NCI-H526 treated with DMSO at 0.1 percent for 48 hours (cell line): ENCODE results near the gene PHKG1.
"Not testable (repeated sequence)": the region's sequence is repeated elsewhere in the genome, so short reads cannot be mapped to it uniquely, and the experiment has no call there.

Source experiments
- DNase-seq: peaks from one replicate; lab custom pipeline; 2025; lab: John Stamatoyannopoulos, UW

Gene PHKG1

DNA sequence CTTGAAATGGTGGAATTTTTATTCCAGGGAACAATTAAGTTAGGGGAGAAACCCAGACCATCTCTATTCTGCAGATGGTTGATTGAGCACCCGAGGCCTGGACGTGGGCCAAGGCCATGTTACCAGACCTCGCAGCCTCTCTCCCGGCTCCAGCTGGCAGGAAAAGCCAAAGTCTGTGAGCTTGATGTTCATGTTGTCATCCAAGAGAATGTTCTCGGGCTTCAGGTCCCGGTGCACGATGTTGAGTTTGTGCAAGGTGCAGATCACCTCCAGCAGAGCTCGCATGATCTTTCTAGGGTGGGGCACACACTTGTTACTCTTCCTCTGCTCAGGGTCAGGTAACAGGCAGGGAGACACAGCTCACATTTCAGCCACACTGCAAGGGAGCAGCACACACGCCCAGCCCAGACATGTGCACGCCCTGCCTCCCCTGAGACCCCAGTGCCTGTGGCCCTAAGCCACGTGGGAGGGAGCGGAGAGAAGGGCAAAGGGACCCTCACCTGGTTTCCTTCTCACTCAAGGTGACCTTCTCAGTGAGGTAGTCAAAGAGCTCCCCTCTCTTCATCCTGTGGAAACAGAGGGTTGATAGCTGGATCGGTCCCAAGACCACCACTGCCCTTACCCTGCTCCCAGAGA lies 9.5 kb downstream of the PHKG1 start:
- no peak for DNase-seq

DNA sequence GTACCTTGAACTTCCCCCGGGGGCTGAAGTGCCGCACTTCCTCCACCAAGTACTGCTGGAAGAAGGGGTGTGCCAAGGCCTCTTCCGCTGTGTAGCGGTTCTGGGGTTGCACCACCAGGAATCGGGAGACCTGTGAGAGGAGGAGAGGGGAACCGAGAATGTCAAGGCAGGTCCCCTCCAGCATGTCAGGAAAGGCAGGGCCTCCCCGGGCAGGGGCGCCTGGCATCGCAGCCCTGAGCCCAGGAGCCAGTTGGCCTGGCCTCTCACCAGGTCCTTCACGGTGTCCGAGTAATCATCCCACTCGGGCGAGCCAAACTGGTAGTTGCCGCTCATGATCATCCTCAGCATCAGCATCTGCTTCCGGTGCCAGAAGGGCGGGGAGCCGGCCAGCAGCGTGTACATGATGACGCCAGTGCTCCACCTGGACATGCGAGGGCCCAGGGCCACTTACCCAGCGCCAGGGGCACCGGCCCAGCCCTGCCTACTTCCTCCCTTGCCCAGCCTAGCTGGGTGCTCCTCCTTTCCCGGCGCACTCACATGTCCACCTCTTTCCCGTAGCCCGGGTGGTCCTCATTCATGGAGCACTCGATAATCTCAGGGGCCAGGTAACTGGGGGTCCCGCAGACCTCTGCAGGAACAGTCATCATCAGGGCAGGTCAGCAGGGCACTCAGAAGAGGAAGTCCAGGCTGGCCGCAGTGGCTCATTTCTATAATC lies 11.0 kb downstream of the PHKG1 start:
- no peak for DNase-seq

DNA sequence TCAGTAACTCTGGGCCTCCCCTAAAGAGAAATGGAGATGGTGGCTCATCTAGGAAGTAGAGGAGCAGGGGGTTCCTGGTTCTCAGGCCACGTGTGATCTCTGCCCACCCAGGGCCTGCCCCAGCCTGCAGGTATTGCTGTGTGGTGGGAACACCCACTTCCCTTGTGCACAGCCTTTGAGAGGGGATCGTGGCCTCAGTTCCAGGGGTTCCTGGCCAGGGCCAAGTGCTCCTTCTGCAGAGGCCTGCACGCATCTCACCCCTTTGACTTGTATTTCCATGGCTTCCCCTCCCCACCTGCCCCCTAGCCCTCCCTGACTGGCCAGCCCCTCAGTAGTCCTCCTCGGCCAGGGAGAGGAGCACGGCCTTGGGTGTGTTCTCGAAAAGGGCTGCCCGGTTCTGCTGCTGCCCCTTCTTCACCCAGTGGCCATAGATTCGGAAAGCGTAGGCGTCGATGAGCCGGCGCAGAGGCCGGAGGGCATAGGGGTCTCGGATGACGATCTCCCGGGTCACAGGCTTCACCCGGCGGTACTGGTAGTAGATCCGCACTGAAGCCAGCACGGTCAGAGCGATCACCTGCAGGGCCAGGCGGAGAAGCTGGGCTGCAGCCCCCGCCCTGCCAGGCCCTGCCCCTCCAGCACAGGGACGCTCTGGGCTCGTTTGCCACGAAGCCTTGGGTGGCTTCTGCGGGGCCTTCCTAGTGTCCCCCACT lies 11.9 kb downstream of the PHKG1 start:
- DNase-seq, result not testable (repeated sequence)

DNA sequence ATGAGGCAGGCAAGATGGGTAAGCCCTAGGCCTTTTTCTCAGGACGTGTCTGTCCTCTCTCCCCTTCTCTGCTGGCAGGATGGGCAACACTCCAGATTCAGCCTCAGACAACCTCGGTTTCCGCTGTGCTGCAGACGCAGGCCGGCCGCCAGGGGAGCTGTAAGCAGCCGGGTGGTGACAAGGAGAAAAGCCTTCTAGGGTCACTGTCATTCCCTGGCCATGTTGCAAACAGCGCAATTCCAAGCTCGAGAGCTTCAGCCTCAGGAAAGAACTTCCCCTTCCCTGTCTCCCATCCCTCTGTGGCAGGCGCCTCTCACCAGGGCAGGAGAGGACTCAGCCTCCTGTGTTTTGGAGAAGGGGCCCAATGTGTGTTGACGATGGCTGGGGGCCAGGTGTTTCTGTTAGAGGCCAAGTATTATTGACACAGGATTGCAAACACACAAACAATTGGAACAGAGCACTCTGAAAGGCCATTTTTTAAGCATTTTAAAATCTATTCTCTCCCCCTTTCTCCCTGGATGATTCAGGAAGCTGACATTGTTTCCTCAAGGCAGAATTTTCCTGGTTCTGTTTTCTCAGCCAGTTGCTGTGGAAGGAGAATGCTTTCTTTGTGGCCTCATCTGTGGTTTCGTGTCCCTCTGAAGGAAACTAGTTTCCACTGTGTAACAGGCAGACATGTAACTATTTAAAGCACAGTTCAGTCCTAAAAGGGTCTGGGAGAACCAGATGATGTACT lies 13.1 kb downstream of the PHKG1 start:
- no peak for DNase-seq

DNA sequence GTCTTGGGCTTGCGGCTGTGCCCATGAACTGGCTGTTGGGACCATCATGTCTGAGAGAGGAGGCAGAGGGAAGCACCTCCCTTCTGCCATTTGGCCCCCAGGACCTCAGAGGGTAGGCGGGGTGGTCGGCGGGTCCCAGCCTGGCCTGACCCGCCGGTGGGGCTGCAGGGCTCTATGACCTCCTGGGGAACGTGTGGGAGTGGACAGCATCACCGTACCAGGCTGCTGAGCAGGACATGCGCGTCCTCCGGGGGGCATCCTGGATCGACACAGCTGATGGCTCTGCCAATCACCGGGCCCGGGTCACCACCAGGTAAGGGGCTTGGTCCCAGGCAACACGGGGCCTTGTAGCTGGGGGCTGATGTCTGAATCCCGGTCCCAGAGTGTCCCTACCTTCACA lies 14.6 kb downstream of the PHKG1 start:
- DNase-seq, result no peak

DNA sequence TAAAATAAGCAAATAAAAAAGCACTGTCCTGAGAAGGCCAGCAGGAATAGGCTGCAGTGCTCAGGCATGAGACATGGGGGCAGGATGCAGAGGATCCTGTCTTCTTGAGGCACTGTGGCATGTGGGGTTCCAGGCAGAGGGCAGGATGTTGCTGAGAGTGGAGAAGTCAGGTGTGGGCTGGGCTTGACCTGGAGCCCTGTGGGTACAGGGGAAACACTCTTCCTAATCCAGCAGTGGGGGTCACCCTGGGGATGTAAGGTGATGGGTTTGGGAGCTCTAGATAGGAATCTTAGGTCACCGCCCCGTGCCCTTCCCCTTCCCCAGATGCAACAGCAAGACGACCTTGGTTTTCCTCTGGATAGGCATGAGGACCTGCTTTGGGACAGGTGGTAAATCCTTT lies 15.1 kb downstream of the PHKG1 start:
- no peak for DNase-seq

DNA sequence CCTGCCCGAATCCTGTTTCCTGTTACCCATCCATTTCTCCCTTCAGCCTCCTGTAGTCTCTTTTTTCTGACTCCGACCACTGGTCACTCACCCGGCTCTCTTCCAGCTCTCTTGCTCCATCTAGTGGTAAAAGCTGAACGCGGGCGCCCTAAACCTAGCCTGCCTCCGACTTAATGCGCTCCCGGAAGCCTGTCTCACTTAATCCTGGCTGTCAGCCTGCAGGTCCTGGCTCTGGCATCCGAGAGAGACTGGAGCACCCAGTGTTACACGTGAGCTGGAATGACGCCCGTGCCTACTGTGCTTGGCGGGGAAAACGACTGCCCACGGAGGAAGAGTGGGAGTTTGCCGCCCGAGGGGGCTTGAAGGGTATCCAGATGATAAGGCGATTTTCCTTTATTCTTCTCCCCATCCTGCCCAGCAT lies 18.4 kb downstream of the PHKG1 start:
- DNase-seq, result peak; percentile 71

DNA sequence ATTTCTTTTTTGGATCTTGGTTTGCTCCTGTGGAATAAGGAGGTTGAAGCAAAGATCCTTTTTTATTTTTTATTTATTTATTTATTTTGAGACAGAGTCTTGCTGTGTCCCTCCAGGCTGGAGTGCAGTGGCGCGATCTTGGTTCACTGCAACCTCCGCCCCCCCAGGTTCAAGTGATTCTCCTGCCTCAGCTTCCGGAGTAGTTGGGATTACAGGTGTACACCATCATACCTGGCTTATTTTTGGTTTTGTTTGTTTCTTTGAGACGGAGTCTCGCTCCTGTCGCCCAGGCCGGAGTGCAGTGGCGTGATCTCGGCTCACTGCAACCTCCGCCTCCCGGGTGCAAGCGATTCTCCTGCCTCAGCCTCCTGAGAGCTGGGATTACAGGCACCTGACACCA lies 26.4 kb downstream of the PHKG1 start:
- DNase-seq, result not testable (repeated sequence)

DNA sequence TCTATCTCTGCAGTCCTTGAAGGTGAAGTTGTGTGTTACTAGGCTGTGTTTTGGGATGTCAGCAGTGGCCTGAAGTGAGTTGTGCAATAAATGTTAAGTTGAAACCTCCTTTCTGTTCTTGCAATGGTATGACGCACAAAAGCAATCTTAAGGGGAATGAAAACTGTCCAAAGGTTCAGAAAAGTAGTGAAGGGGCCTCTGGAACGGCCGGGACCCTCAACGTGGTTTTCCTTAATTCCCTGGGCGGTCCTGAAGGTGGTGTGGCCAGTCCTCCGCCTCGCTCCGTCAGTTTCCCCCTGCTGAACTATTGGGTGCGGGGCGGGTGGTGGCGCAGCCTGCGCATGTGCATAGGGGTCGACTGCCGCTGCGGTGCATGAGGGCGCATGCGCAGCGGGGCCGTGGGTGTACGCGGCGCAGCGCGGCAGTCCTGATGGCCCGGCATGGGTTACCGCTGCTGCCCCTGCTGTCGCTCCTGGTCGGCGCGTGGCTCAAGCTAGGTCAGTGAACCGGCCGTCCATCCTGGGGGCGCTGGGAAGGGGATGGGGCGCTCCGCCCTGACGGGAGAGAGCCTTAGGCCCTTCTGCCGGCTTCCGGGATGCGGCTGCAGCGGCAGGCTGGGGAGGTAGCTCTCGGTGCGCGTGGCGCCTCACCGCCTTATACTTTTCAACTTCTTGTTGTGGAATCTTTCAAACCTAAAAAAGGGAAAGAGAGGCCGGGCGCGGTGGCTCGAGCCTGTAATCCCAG lies 28.7 kb downstream of the PHKG1 start, which contains the start of gene SUMF2:
Gene SUMF2, plus strand, starts transcription at position 405 of the 744 bp plus-strand sequence. Its CDS starts 26 bp downstream, at position 431.
- DNase-seq, result peak; percentile 77

DNA sequence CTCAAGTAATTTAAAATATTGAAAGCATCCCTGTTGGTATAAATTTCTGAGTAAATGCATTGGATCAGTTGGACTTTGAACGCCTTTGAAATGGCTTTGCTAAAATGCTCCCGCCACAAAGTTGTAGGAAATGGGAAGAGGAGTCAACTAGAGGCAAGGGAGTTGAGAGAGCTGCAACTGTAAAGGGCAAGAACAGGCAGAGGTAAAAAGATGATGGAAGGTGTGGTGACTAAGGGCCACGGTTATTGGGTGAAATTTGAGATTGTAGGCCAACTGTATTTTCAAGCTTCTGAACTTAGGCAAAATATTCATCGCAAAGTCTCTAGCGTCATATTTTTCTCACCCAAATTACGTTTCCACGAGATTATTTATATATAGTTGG lies 29.3 kb downstream of the PHKG1 start:
- DNase-seq, result no peak

DNA sequence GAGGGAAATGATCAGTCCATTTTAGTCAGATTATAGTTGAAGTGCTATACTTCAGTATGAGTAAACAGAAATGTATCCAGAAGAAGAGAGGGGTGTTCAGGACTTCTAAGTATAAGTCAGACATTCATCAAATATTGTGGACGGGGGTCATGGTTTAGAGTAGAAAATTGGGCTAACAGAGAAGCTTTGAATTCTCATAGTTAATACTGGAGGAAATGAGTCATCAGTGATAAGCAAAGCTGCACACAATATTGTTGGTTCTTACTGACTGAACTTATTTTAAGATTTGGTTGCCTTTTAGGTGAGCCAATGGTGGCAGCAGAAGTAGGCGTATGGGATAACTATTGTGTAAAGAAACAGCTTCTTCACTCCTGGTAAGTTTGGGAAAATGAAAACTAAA lies 30.4 kb downstream of the PHKG1 start:
- DNase-seq, result no peak

DNA sequence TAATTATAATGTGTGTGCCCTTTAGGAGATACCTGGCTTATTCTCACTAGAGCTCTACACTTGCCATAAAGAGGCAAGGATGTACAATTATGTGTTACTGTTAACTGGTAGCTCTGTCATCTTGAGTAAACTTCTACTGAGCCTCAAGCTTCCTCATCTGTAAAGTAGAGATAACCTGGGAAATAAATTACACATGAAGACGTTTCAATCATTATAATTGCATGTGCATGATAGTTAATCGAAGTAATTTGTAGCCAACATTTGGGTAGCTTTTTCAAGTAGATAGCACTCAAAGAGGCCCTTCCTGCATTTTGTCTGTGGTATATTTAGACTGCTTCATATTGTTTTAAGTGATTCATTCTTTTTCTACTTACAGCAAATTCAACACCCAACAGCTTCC lies 38.8 kb downstream of the PHKG1 start:
- DNase-seq, result no peak

DNA sequence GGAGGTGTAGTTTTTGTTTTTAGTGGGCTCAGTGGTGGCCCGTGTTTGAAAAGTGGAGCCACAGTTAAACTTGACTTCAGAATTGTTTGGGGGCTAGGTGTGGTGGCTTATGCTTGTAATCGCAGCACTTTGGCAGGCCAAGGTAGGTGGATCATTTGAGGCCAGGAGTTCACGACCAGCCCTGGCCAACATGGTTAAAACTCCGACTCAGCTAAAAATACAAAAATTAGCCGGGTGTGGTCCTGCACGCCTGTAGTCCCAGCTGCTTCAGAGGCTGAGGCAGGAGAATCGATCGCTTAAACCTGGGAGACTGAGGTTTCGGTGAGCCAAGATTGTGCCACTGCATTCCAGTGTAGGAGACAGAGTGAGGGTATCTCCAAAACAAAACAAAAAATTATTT lies 39.4 kb downstream of the PHKG1 start:
- no peak for DNase-seq

DNA sequence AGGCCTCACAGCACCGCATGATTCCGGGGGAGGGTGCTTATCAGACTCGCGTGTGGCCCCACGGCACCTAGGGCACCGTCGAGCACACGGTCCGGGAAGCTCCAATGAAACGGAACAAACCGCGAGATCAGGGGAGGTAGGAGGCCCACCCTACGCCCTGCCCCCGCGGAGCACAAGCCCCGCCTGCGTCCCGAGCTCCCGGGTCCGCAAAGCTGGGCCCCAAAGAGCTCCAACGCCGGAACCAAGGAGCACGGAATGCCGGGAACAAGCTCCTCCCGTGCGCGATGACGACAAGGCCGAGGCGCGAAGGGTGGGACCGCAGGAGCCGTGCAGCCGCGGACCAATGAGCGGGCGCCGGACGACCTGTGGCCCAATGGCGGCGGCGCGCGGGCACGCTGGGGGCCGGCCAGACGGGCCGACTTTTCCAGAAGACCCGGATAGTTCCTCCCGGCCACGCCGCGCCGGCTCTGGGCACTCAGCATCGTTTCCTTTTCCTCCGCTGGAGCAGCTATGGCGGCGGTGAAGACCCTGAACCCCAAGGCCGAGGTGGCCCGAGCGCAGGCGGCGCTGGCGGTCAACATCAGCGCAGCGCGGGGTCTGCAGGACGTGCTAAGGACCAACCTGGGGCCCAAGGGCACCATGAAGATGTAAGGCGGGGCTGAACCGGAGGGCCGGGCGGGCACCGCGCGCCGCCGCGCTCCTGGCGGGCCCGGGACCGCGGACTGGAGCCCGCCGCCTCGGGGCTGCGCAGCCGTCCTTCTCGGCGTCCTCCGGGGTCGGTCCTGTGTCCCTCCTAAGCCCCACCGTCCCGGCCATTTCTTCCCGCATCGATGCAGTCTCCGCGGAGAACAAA lies 41.2 kb downstream of the PHKG1 start, which contains the start of the genes CCT6A and PSPH:
Gene CCT6A, plus strand, starts transcription at position 427 of the 853 bp plus-strand sequence. Its CDS starts 84 bp downstream, at position 511.
Gene PSPH, minus strand, starts transcription at position 106 of the 853 bp plus-strand sequence. CDS start 30,232 bp downstream, outside the sequence.
- peak; percentile 95 for DNase-seq

DNA sequence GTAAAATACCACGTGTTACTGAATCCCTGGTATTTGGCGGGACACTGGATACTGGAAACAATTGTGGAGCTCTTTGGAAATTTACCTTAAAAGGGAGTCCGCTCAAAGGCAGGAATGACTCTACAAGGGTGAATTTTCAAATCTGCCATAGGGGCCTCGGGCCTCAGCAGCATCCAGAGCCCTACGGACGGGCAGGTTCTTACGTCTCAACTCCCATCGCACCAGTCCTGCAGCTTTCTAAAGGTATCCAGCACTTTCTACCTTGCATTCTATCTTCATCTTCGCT lies 41.8 kb downstream of the PHKG1 start:
- DNase-seq, result no peak

DNA sequence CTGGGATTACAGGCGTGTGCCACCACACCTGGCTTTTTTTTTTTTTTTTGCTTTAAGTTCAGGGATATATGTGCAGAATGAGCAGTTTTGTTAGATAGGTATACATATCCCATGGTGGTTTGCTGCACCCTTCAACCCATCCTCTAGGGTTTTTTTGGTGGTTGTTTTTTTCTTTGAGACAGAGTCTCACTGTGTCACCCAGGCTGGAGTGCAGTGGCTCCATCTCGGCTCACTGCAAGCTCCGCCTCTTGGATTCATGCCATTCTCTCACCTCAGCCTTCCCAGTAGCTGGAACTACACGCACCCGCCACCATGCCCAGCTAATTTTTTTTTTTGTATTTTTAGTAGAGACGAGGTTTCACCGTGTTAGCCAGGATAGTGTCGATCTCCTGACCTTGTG lies 44.0 kb downstream of the PHKG1 start:
- not testable (repeated sequence) for DNase-seq

DNA sequence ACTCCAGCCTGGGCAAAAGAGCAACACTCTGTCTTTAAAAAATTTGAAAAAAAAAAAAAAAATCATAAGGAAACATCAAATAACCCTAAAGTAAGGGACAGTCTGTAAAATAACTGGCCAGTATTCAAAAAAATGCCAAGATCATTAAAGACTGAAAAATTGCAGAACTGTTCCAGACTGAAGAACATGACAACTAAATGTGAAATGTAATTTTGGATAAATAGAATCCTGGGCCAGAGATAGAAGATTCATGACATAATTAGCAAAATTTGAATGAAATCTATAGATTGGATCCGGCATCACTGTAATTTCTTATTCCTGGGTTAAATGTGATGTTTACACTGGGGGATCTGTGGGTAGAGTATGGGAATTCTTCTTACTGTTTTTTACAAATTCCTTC lies 44.5 kb downstream of the PHKG1 start:
- DNase-seq, result no peak

DNA sequence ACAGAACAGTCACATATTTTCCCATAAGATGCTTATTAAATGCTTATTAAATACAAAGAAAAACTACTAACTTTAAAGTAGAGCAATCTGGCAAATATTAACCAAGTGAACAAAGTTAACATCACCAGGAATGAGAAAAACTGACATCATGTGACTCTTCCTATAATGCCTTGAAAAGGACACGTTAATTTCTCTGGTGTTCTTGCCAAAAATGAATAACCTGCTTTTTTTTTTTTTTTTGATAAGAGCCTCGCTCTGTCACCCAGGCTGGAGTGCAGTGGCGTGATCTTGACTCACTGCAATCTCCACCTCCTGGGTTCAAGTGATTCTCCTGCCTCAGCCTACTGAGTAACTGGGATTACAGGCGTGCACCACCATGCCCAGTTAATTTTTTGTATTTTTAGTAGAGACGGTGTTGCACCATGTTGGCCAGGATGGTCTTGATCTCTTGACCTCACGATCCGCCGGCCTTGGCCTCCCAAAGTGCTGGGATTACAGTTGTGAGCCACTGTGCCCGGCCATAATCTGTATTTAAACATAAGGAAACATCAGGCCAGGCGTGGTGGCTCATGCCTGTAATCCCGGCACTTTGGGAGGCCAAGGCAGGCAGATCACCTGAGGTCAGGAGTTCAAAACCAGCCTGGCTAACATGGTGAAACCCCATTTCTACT lies 45.2 kb downstream of the PHKG1 start:
- DNase-seq, result not testable (repeated sequence)

DNA sequence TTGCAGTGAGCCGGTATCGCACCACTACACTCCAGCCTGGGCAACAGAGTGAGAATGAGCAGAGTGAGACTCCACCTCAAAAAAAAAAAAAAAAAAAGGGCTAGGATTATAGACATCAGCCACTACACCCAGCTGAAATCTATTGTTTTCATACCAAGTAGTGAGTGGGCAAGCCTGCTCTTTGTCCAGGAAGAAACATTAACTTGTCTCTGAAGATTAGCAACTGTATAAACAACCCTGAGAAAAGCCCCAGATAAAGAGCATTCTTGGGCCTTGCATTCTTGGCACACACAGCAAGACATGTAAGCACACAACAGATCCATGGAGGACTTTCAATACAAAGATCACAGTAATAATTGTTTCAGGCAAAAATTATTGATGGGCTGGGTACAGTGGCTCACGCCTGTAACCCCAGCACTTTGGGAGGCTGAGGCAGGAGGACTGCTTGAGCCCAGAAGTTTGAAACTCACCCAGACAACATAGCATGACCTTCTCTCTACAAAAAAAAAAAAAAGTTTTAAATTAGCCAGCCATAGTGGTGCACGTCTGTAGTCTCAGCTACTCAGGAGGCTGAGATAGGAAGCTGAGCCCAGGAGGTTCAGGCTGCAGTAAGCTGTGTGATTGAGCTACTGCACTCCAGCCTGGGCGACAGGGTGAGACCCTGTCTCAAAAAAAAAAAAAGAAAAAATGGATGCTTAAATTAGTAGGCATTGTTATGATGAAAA lies 45.9 kb downstream of the PHKG1 start:
- DNase-seq, result no peak
